Stomach (tissue), 4 donors: ENCODE results near the gene PCNX3.

Experiments
- CTCF ChIP-seq, 7 experiments: fragments of 450-650 bp in 4 of 7; fragments of 200-600 bp in 3 of 7; sonication (generic) in 3 of 7; IDR thresholded peaks; one replicate each; pipeline ENCODE4 v1.5.1; 2016 to 2019; ENCODE audit warnings: antibody characterized with exemption in 7 of 7, control low read depth in 2 of 7, mild to moderate bottlenecking in 1 of 7
- POLR2A ChIP-seq, 4 donors: fragments of 450-650 bp; IDR thresholded peaks; one replicate each; pipeline ENCODE4 v1.6.1; 2016; ENCODE audit warnings: antibody characterized with exemption in 4 of 4, control low read depth in 2 of 4, mild to moderate bottlenecking in 1 of 4, moderate library complexity in 1 of 4

DNA sequence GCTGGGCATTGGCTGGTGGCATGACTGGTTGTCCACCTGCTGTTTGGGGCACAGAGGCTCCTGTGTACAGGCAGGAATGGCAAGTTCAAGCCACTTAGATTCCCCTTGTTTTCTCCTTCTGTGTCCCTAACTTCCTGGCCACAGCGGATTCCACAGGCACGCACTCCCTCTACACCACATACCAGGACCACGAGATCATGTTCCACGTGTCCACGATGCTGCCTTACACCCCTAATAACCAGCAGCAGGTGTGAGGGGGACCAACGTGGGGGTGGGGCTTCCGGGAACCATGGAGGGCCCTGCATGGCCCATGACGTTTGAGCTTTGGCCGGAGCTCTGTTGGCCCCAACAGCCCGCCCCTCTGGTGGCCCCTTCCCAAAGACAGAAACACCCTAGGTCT lies 30.1 kb downstream of the PCNX3 start:
- TF ChIP-seq CTCF (IDR thresholded peaks at IDR 0.05) (no peak), POLR2A (IDR thresholded peaks at IDR 0.05) (no peak)
